ENCODE data around the gene MMS19.
"Not testable (repeated sequence)": the region's sequence is repeated elsewhere in the genome, so short reads cannot be mapped to it uniquely, and the experiment has no call there.

Gene MMS19

GRCh38 chr10:97528876-97529275, 30.7 kb upstream of the MMS19 start:
- DNase-seq (ENCODE audit: low read depth) = not testable (repeated sequence)

- no peak for DNase-seq (ENCODE audit: low read depth)
Measured at GRCh38 chr10:97525683-97526110, 27.5 kb upstream of the MMS19 start.

GRCh38 chr10:97525086-97525485, 26.9 kb upstream of the MMS19 start:
- DNase-seq (ENCODE audit: low read depth) = no peak

GRCh38 chr10:97522937-97523336, 24.7 kb upstream of the MMS19 start:
- DNase-seq (ENCODE audit: low read depth) = no peak

GRCh38 chr10:97522071-97522470, 23.8 kb upstream of the MMS19 start:
- no peak for DNase-seq (ENCODE audit: low read depth)

- no peak for DNase-seq (ENCODE audit: low read depth)
Measured at GRCh38 chr10:97520978-97521761, 22.9 kb upstream of the MMS19 start.

GRCh38 chr10:97520520-97520919, 22.3 kb upstream of the MMS19 start:
- DNase-seq (ENCODE audit: low read depth) = no peak

GRCh38 chr10:97519342-97519741, 21.1 kb upstream of the MMS19 start:
- no peak for DNase-seq (ENCODE audit: low read depth)

- DNase-seq (ENCODE audit: low read depth) = no peak
Measured at GRCh38 chr10:97518301-97519043, 20.2 kb upstream of the MMS19 start.

- no peak for DNase-seq (ENCODE audit: low read depth)
Measured at GRCh38 chr10:97517778-97518300, 19.6 kb upstream of the MMS19 start.

GRCh38 chr10:97517096-97517750, 19.0 kb upstream of the MMS19 start:
- DNase-seq (ENCODE audit: low read depth) = no peak

GRCh38 chr10:97515271-97515978, 17.2 kb upstream of the MMS19 start:
- no peak for DNase-seq (ENCODE audit: low read depth)

GRCh38 chr10:97514344-97514743, 16.1 kb upstream of the MMS19 start:
- DNase-seq (ENCODE audit: low read depth) = no peak

GRCh38 chr10:97512993-97513392, 14.8 kb upstream of the MMS19 start:
- DNase-seq (ENCODE audit: low read depth) = no peak

- no peak for DNase-seq (ENCODE audit: low read depth)
Measured at GRCh38 chr10:97511711-97512440, 13.7 kb upstream of the MMS19 start.

GRCh38 chr10:97510686-97511085, 12.5 kb upstream of the MMS19 start:
- no peak for DNase-seq (ENCODE audit: low read depth)

GRCh38 chr10:97509120-97509680, 11.0 kb upstream of the MMS19 start:
- DNase-seq (ENCODE audit: low read depth) = no peak

- DNase-seq (ENCODE audit: low read depth) = no peak
Measured at GRCh38 chr10:97508342-97508741, 10.1 kb upstream of the MMS19 start.

GRCh38 chr10:97506199-97506991, 8.2 kb upstream of the MMS19 start:
- no peak for DNase-seq (ENCODE audit: low read depth)

GRCh38 chr10:97505152-97505551, 6.9 kb upstream of the MMS19 start:
- DNase-seq (ENCODE audit: low read depth) = no peak
